ENCODE results near the gene LAS1L. TPM values are rescaled to one million over a fixed set of nuclear protein-coding genes. Genes with fewer than 3 reads are reported as not detected.

LAS1L gene
- polyA plus RNA-seq, 1 donor from 2014 or later, result 40.0 TPM

DNA sequence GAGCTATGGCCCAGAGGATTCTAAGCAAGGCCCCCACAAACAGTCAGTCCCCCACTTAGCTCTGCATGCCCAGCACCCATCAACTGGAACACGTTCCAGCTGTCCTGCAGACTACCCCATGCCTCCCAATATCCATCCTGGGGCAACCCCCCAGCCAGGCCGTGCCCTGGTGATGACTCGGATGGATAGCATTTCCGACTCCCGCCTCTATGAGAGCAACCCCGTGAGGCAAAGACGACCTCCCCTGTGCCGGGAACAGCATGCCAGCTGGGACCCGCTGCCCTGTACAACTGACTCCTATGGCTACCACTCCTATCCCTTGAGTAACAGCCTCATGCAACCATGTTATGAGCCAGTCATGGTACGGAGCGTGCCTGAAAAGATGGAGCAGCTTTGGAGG lies 32.0 kb downstream of the LAS1L start:
- Histone ChIP-seq H3F3A (ENCODE audit: insufficient read depth, low read length, poor library complexity, severe bottlenecking) (no peaks in the 10 kb centered on the region), H4K20me1 (ENCODE audit: insufficient read depth) (no peaks in the 10 kb centered on the region), H2AFZ (ENCODE audit: low read depth, low read length) (no peak overlapping the region), H3K79me2 (replicated peaks; ENCODE audit: insufficient read depth, low read length) (no peaks in the 10 kb centered on the region), H3K9ac (ENCODE audit: low read length) (no peak overlapping the region), H3K27me3 (ENCODE audit: insufficient read depth, low read depth, low read length) (no peaks in the 10 kb centered on the region), H3K9me2 (ENCODE audit: insufficient read depth, low read length) (no peaks in the 10 kb centered on the region), H3K36me3 (ENCODE audit: insufficient read depth, low read length) (no peaks in the 10 kb centered on the region), H3K27ac (ENCODE audit: low read length) (no peak overlapping the region), H3K4me2 (ENCODE audit: low read length) (no peak overlapping the region), H3K4me3 (ENCODE audit: low read length) (no peak overlapping the region), H3K9me3 (ENCODE audit: low read length) (no peaks in the 10 kb centered on the region)
- TF ChIP-seq MXI1 (conservative IDR thresholded peaks at IDR 0.05; ENCODE audit: poor library complexity, severe bottlenecking) (no peak), EP300 (conservative IDR thresholded peaks at IDR 0.05; ENCODE audit: poor library complexity, severe bottlenecking) (no peak), EZH2 (IDR thresholded peaks at IDR 0.05; ENCODE audit: borderline replicate concordance, insufficient read depth, low read length, poor library complexity, severe bottlenecking) (no peak)
- TF ChIP-seq, protein P1, sequence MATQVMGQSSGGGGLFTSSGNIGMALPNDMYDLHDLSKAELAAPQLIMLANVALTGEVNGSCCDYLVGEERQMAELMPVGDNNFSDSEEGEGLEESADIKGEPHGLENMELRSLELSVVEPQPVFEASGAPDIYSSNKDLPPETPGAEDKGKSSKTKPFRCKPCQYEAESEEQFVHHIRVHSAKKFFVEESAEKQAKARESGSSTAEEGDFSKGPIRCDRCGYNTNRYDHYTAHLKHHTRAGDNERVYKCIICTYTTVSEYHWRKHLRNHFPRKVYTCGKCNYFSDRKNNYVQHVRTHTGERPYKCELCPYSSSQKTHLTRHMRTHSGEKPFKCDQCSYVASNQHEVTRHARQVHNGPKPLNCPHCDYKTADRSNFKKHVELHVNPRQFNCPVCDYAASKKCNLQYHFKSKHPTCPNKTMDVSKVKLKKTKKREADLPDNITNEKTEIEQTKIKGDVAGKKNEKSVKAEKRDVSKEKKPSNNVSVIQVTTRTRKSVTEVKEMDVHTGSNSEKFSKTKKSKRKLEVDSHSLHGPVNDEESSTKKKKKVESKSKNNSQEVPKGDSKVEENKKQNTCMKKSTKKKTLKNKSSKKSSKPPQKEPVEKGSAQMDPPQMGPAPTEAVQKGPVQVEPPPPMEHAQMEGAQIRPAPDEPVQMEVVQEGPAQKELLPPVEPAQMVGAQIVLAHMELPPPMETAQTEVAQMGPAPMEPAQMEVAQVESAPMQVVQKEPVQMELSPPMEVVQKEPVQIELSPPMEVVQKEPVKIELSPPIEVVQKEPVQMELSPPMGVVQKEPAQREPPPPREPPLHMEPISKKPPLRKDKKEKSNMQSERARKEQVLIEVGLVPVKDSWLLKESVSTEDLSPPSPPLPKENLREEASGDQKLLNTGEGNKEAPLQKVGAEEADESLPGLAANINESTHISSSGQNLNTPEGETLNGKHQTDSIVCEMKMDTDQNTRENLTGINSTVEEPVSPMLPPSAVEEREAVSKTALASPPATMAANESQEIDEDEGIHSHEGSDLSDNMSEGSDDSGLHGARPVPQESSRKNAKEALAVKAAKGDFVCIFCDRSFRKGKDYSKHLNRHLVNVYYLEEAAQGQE (IDR thresholded peaks at IDR 0.05; ENCODE audit: borderline replicate concordance), result no peak

DNA sequence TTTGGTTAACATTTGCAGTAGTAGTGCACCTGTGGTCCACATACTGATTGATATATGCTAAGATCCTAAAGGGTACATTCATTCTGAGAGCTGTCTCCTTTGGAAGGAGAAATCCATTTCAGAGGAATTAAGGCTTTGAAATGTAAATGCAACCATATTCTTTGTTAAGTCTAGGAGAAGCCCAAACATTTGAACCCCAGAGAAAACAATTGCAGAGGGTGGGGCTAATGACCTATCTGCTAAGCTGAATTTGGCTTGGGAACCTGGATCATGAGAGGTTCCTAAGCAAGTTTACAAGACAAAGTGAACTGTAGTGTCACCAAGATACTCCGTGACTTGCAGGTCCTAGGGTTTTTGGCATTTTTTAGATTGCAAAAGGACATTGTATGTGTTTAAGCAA lies 41.2 kb downstream of the LAS1L start:
- H3K9me2 ChIP-seq (ENCODE audit: insufficient read depth, low read length), result no peaks in the 10 kb centered on the region
- H3K4me3 ChIP-seq (ENCODE audit: low read length), result no peak overlapping the region
- no peaks in the 10 kb centered on the region for H3K36me3 ChIP-seq (ENCODE audit: insufficient read depth, low read length)
- H3K27me3 ChIP-seq (ENCODE audit: insufficient read depth, low read depth, low read length), result no peaks in the 10 kb centered on the region
- no peaks in the 10 kb centered on the region for H4K20me1 ChIP-seq (ENCODE audit: insufficient read depth)
- H2AFZ ChIP-seq (ENCODE audit: low read depth, low read length), result no peak overlapping the region
- TF ChIP-seq MXI1 (conservative IDR thresholded peaks at IDR 0.05; ENCODE audit: poor library complexity, severe bottlenecking), result no peak
- H3K4me2 ChIP-seq (ENCODE audit: low read length), result no peak overlapping the region
- H3K79me2 ChIP-seq (replicated peaks; ENCODE audit: insufficient read depth, low read length), result no peaks in the 10 kb centered on the region
- H3K9me3 ChIP-seq (ENCODE audit: low read length), result no peaks in the 10 kb centered on the region
- no peak overlapping the region for H3K27ac ChIP-seq (ENCODE audit: low read length)
- no peak overlapping the region for H3K9ac ChIP-seq (ENCODE audit: low read length)
- no peaks in the 10 kb centered on the region for H3F3A ChIP-seq (ENCODE audit: insufficient read depth, low read length, poor library complexity, severe bottlenecking)

DNA sequence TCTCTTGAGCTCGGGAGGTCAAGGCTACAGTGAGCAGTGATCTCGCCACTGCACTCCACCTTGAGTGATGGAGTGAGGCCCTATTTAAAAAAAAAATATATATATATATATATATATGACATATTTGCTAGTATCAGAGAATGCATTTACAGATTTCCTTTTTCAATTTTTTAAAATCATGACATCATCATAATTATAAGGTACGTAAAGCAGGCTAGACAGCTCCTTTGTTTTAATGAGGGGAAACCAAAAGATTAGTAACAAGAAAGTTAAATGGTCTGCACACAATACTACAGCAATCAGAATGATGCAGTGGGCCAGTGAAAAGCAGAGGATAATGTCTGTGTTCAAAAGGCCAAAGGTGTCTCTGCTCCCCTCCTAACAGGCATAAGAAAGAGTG lies 43.0 kb downstream of the LAS1L start:
- no peak overlapping the region for H3K4me3 ChIP-seq (ENCODE audit: low read length)
- H4K20me1 ChIP-seq (ENCODE audit: insufficient read depth), result no peaks in the 10 kb centered on the region
- H3K27ac ChIP-seq (ENCODE audit: low read length), result no peak overlapping the region
- no peaks in the 10 kb centered on the region for H3F3A ChIP-seq (ENCODE audit: insufficient read depth, low read length, poor library complexity, severe bottlenecking)
- H3K9ac ChIP-seq (ENCODE audit: low read length), result no peak overlapping the region
- H3K4me2 ChIP-seq (ENCODE audit: low read length), result no peak overlapping the region
- TF ChIP-seq EP300 (conservative IDR thresholded peaks at IDR 0.05; ENCODE audit: poor library complexity, severe bottlenecking) (no peak), SMC3 (conservative IDR thresholded peaks at IDR 0.05; ENCODE audit: poor library complexity) (no peak), EZH2 (IDR thresholded peaks at IDR 0.05; ENCODE audit: borderline replicate concordance, insufficient read depth, low read length, poor library complexity, severe bottlenecking) (no peak), MXI1 (conservative IDR thresholded peaks at IDR 0.05; ENCODE audit: poor library complexity, severe bottlenecking) (no peak), POLR2AphosphoS5 (IDR thresholded peaks at IDR 0.05) (no peak), RAD21 (conservative IDR thresholded peaks at IDR 0.05) (no peak), TAF1 (IDR thresholded peaks at IDR 0.05; ENCODE audit: low read depth) (no peak)
- TF ChIP-seq, protein P1 (IDR thresholded peaks at IDR 0.05; ENCODE audit: borderline replicate concordance), result no peak
- TF ChIP-seq, protein P2, sequence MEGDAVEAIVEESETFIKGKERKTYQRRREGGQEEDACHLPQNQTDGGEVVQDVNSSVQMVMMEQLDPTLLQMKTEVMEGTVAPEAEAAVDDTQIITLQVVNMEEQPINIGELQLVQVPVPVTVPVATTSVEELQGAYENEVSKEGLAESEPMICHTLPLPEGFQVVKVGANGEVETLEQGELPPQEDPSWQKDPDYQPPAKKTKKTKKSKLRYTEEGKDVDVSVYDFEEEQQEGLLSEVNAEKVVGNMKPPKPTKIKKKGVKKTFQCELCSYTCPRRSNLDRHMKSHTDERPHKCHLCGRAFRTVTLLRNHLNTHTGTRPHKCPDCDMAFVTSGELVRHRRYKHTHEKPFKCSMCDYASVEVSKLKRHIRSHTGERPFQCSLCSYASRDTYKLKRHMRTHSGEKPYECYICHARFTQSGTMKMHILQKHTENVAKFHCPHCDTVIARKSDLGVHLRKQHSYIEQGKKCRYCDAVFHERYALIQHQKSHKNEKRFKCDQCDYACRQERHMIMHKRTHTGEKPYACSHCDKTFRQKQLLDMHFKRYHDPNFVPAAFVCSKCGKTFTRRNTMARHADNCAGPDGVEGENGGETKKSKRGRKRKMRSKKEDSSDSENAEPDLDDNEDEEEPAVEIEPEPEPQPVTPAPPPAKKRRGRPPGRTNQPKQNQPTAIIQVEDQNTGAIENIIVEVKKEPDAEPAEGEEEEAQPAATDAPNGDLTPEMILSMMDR (IDR thresholded peaks at IDR 0.05; ENCODE audit: poor library complexity, severe bottlenecking), result no peak
- H3K27me3 ChIP-seq (ENCODE audit: insufficient read depth, low read depth, low read length), result no peaks in the 10 kb centered on the region
- no peaks in the 10 kb centered on the region for H3K79me2 ChIP-seq (replicated peaks; ENCODE audit: insufficient read depth, low read length)
- H3K9me2 ChIP-seq (ENCODE audit: insufficient read depth, low read length), result no peaks in the 10 kb centered on the region
- H2AFZ ChIP-seq (ENCODE audit: low read depth, low read length), result no peak overlapping the region
- no peaks in the 10 kb centered on the region for H3K9me3 ChIP-seq (ENCODE audit: low read length)
- H3K36me3 ChIP-seq (ENCODE audit: insufficient read depth, low read length), result no peaks in the 10 kb centered on the region

Measured in neural cell (in vitro differentiated cells).